BE2C (cell line): ENCODE measurements around the gene PLEKHM3.

ENCODE experiments used
- DNase-seq: peaks from one replicate; pipeline ENCODE4 v3.0.0-alpha.2; 2020
- H3K27me3 ChIP-seq: fragments of 250-450 bp; sonication (Bioruptor Pico); 2 replicates; pipeline ENCODE4 v1.5.1; 2020; ENCODE audit warnings: mild to moderate bottlenecking
- H3K36me3 ChIP-seq: fragments of 250-450 bp; sonication (Bioruptor Pico); 2 replicates; pipeline ENCODE4 v1.5.1; 2020; ENCODE audit warnings: mild to moderate bottlenecking
- H3K4me1 ChIP-seq: fragments of 250-450 bp; sonication (Bioruptor Pico); 2 replicates; pipeline ENCODE4 v1.5.1; 2020
- H3K4me3 ChIP-seq: 2 replicates; pipeline ENCODE4 v1.5.1; 2011; ENCODE audit warnings: low read depth, low read length
- H3K9me3 ChIP-seq: fragments of 250-450 bp; sonication (Bioruptor Pico); 2 replicates; pipeline ENCODE4 v1.5.1; 2020
- CTCF ChIP-seq: IDR thresholded peaks from 2 replicates; pipeline ENCODE4 v1.5.1; 2012; ENCODE audit warnings: mild to moderate bottlenecking, low read depth, low read length

The PLEKHM3 gene

GRCh38 chr2:207967121-207967520 lies 58.2 kb downstream of the PLEKHM3 start:
- H3K4me1 ChIP-seq, result peaks cover 4% of the 10 kb centered on the region; the same call in 1 of the 2 replicates
- H3K9me3 ChIP-seq, result no peaks in the 10 kb centered on the region
- no peaks in the 10 kb centered on the region for H3K27me3 ChIP-seq
- H3K36me3 ChIP-seq, result no peaks in the 10 kb centered on the region
- TF ChIP-seq CTCF, result no peak
- DNase-seq, result no peak
- no peak overlapping the region for H3K4me3 ChIP-seq

- H3K36me3 ChIP-seq, result no peaks in the 10 kb centered on the region
- H3K4me1 ChIP-seq, result peaks cover 12% of the 10 kb centered on the region
- TF ChIP-seq CTCF, result no peak
- H3K4me3 ChIP-seq, result no peak overlapping the region
- no peaks in the 10 kb centered on the region for H3K27me3 ChIP-seq
- no peaks in the 10 kb centered on the region for H3K9me3 ChIP-seq
- no peak for DNase-seq
These were observed 64.4 kb downstream of the PLEKHM3 start for GRCh38 chr2:207960911-207961310.

GRCh38 chr2:207960090-207960489 lies 65.2 kb downstream of the PLEKHM3 start:
- no peak for TF ChIP-seq CTCF
- Histone ChIP-seq H3K4me1 (peaks cover 12% of the 10 kb centered on the region), H3K36me3 (no peaks in the 10 kb centered on the region), H3K27me3 (no peaks in the 10 kb centered on the region), H3K9me3 (no peaks in the 10 kb centered on the region), H3K4me3 (no peak overlapping the region)
- DNase-seq, result peak; percentile 14

GRCh38 chr2:207956771-207957170 lies 68.6 kb downstream of the PLEKHM3 start:
- Histone ChIP-seq H3K4me1 (peaks cover 12% of the 10 kb centered on the region), H3K27me3 (no peaks in the 10 kb centered on the region), H3K9me3 (no peaks in the 10 kb centered on the region), H3K36me3 (no peaks in the 10 kb centered on the region), H3K4me3 (no peak overlapping the region)
- no peak for TF ChIP-seq CTCF
- DNase-seq, result no peak

GRCh38 chr2:207955456-207955855 lies 69.9 kb downstream of the PLEKHM3 start:
- TF ChIP-seq CTCF, result no peak
- no peaks in the 10 kb centered on the region for H3K27me3 ChIP-seq
- no peak for DNase-seq
- no peak overlapping the region for H3K4me3 ChIP-seq
- no peaks in the 10 kb centered on the region for H3K36me3 ChIP-seq
- no peaks in the 10 kb centered on the region for H3K9me3 ChIP-seq
- H3K4me1 ChIP-seq, result peaks cover 7% of the 10 kb centered on the region

GRCh38 chr2:207953354-207953753 lies 72.0 kb downstream of the PLEKHM3 start:
- no peak for TF ChIP-seq CTCF
- Histone ChIP-seq H3K36me3 (no peaks in the 10 kb centered on the region), H3K9me3 (no peaks in the 10 kb centered on the region), H3K4me1 (no peaks in the 10 kb centered on the region), H3K4me3 (no peak overlapping the region), H3K27me3 (no peaks in the 10 kb centered on the region)
- no peak for DNase-seq
